Activated T-helper 2 cell treated with anti-CD3 and anti-CD28 coated beads, Interferon-gamma antibody, Interleukin-2, Interleukin-4, amounts not matched to agents 10 μg/mL and 5 μg/mL and 100 μg/mL, durations not matched to agents 14 hours and 24 hours and 36 hours (primary cell): Measurements from ENCODE around the gene INHBA. TPM values are rescaled to one million over a fixed set of nuclear protein-coding genes. Genes with fewer than 3 reads are reported as not detected.

Experiments used
- DNase-seq: peaks from one replicate; pipeline ENCODE4 v3.0.0; 2021; ENCODE audit warnings: low spot score
- H3K27ac Mint-ChIP-seq: one replicate; pipeline ENCODE4 v1.8.0; 2021; ENCODE audit warnings: mixed read lengths
- H3K27me3 Mint-ChIP-seq: one replicate; pipeline ENCODE4 v1.8.0; 2021; ENCODE audit warnings: low read depth, mixed read lengths
- H3K36me3 Mint-ChIP-seq: one replicate; pipeline ENCODE4 v1.8.0; 2021; ENCODE audit warnings: low read depth, mixed read lengths
- H3K4me1 Mint-ChIP-seq: one replicate; pipeline ENCODE4 v1.8.0; 2021; ENCODE audit warnings: low read depth, mixed read lengths
- H3K4me3 Mint-ChIP-seq: one replicate; pipeline ENCODE4 v1.8.0; 2021; ENCODE audit warnings: low read depth, mild to moderate bottlenecking, moderate library complexity, mixed read lengths
- H3K9me3 Mint-ChIP-seq: one replicate; pipeline ENCODE4 v1.8.0; 2021; ENCODE audit warnings: mixed read lengths
- intact Hi-C: fragments of 100-400 bp; cut with micrococcal nuclease; formaldehyde crosslinking; loops from one replicate; pipeline ENCODE4 v1.15.1; 2023
- total RNA-seq: library from RNA; stranded (reverse); gene quantifications from 2 replicates; pipeline ENCODE4 v1.2.3, GENCODE V29; 2022

INHBA gene
- total RNA-seq, 1 donor from 2014 or later: 1.0 TPM

GRCh38 chr7:41731493-41732435 is 28.9 kb upstream of the INHBA start:
- H3K27ac Mint-ChIP-seq: no peak overlapping the region
- no peak overlapping the region for H3K4me3 Mint-ChIP-seq
- DNase-seq: no peak
- H3K9me3 Mint-ChIP-seq: peaks cover 5% of the 10 kb centered on the region
- no peaks in the 10 kb centered on the region for H3K36me3 Mint-ChIP-seq
- intact Hi-C loops: loop anchor here (5.0 kb wide), 1 partner anchor 141 kb away; no protein-coding TSS in a partner anchor
- H3K27me3 Mint-ChIP-seq: peaks cover 22% of the 10 kb centered on the region
- peaks cover 13% of the 10 kb centered on the region for H3K4me1 Mint-ChIP-seq

- Mint-ChIP-seq H3K27me3 (peaks cover 14% of the 10 kb centered on the region), H3K4me1 (peaks cover 13% of the 10 kb centered on the region), H3K27ac (no peak overlapping the region), H3K9me3 (peaks cover 5% of the 10 kb centered on the region), H3K4me3 (no peak overlapping the region), H3K36me3 (no peaks in the 10 kb centered on the region)
- intact Hi-C loops: loop anchor here (5.0 kb wide), 1 partner anchor 142 kb away; no protein-coding TSS in a partner anchor
- no peak for DNase-seq
Measured at GRCh38 chr7:41730668-41731067, 27.8 kb upstream of the INHBA start.

GRCh38 chr7:41730161-41730560 is 27.3 kb upstream of the INHBA start:
- intact Hi-C loops: loop anchor here (5.0 kb wide), 1 partner anchor 142 kb away; no protein-coding TSS in a partner anchor

DNA sequence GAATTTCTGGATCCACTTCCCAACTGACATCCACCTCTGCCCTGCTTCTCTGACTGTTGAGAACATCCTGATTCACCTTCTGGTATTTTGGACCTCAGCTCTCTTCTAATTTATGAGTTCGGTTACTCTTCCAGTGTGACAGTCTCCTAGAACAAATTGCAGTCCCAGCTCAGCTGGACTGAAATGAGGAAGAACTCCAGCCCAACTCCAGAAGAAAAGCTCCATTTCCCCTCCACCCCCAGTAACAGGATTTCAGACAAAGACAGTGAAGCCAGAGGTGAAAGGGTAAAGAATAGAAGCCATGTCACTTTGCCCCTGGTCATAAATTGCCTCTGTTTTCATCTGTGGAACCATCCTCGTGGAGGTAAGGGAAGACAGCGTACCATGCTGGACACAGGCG is 26.2 kb upstream of the INHBA start:
- intact Hi-C loops: no loop called here
- no peak overlapping the region for H3K27ac Mint-ChIP-seq
- H3K27me3 Mint-ChIP-seq: peaks cover 10% of the 10 kb centered on the region
- H3K4me3 Mint-ChIP-seq: no peak overlapping the region
- H3K9me3 Mint-ChIP-seq: peaks cover 5% of the 10 kb centered on the region
- no peak for DNase-seq
- H3K4me1 Mint-ChIP-seq: peaks cover 13% of the 10 kb centered on the region
- H3K36me3 Mint-ChIP-seq: no peaks in the 10 kb centered on the region

More at GRCh38 chr7:41730161-41730560, 27.3 kb upstream of the INHBA start:
- DNase-seq: no peak
- Mint-ChIP-seq H3K27me3 (peaks cover 10% of the 10 kb centered on the region), H3K27ac (no peak overlapping the region), H3K9me3 (peaks cover 5% of the 10 kb centered on the region), H3K36me3 (no peaks in the 10 kb centered on the region), H3K4me1 (peaks cover 13% of the 10 kb centered on the region), H3K4me3 (no peak overlapping the region)

GRCh38 chr7:41725013-41725412 is 22.1 kb upstream of the INHBA start:
- no peaks in the 10 kb centered on the region for H3K9me3 Mint-ChIP-seq
- H3K4me3 Mint-ChIP-seq: no peak overlapping the region
- DNase-seq: no peak
- H3K36me3 Mint-ChIP-seq: no peaks in the 10 kb centered on the region
- H3K27me3 Mint-ChIP-seq: peaks cover 7% of the 10 kb centered on the region
- intact Hi-C loops: no loop called here
- H3K4me1 Mint-ChIP-seq: no peaks in the 10 kb centered on the region
- no peak overlapping the region for H3K27ac Mint-ChIP-seq

DNA sequence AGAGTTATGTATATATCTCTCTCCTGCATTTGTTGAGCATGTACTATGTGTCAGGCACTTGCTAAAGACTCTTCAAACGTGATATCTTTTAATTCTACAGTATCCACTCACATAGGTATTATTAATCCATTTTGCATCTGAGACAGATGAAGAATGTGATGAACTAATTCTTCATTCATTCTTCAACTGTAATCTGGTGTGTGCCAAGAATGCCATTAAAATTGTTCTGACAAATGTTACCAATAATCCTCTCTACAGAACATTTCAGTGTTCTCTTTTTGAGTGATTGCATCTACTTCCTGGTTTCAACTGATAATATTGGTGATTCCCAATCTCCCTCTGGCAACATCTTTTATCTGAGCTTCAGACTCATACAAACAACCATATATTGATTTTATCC is 18.0 kb upstream of the INHBA start:
- no peak for DNase-seq
- intact Hi-C loops: no loop called here
- H3K27ac Mint-ChIP-seq: no peak overlapping the region
- no peaks in the 10 kb centered on the region for H3K9me3 Mint-ChIP-seq
- peaks cover 7% of the 10 kb centered on the region for H3K27me3 Mint-ChIP-seq
- H3K4me1 Mint-ChIP-seq: no peaks in the 10 kb centered on the region
- no peak overlapping the region for H3K4me3 Mint-ChIP-seq
- H3K36me3 Mint-ChIP-seq: no peaks in the 10 kb centered on the region

DNA sequence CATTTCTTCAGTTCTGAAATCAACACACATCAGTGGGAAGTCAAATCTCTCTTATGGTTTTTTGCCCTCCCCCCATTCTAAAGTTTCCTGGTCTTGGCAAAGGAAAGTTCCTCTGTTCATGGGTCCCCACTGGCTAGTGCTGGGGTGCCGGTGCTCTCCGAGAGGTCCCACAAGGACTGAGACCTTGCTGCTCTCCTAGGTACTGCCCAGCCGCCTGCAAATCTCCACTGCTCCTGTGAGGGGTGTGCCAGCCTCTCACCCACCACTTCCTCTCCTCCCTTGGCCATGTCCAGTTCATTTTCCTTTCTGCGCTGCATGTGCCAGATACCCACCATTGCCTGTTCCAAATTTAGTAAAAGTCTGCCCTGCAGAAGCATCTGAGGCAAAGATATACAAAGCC is 17.2 kb upstream of the INHBA start:
- DNase-seq: no peak
- H3K9me3 Mint-ChIP-seq: no peaks in the 10 kb centered on the region
- H3K4me3 Mint-ChIP-seq: no peak overlapping the region
- H3K27me3 Mint-ChIP-seq: peaks cover 7% of the 10 kb centered on the region
- H3K27ac Mint-ChIP-seq: no peak overlapping the region
- H3K4me1 Mint-ChIP-seq: no peaks in the 10 kb centered on the region
- H3K36me3 Mint-ChIP-seq: no peaks in the 10 kb centered on the region
- intact Hi-C loops: no loop called here

GRCh38 chr7:41716691-41717090 is 13.8 kb upstream of the INHBA start:
- no peaks in the 10 kb centered on the region for H3K27me3 Mint-ChIP-seq
- no peak overlapping the region for H3K4me3 Mint-ChIP-seq
- no peaks in the 10 kb centered on the region for H3K36me3 Mint-ChIP-seq
- H3K9me3 Mint-ChIP-seq: no peaks in the 10 kb centered on the region
- intact Hi-C loops: no loop called here
- no peak for DNase-seq
- H3K27ac Mint-ChIP-seq: no peak overlapping the region
- H3K4me1 Mint-ChIP-seq: no peaks in the 10 kb centered on the region

DNA sequence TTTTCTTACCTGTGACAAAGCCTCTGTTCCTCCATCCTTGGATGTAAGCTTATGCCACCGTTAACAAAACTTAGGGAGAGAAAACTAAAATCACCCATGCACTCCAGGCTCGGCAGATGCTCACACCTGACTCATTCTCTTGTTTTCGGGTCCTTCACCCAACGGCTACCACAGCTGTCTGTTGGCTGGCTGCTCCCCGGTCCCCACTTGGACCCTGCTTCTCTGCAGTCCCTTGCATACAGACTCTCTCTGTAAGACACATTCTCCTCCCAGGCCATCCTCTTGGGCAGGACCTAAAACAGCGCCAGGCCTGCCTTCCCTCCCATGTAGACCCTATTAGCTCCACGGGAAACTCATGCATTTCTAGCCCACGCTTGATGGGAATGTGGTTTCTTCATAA is 12.1 kb upstream of the INHBA start:
- no peaks in the 10 kb centered on the region for H3K36me3 Mint-ChIP-seq
- no peaks in the 10 kb centered on the region for H3K9me3 Mint-ChIP-seq
- H3K27ac Mint-ChIP-seq: no peak overlapping the region
- H3K4me3 Mint-ChIP-seq: no peak overlapping the region
- H3K27me3 Mint-ChIP-seq: no peaks in the 10 kb centered on the region
- no peak for DNase-seq
- intact Hi-C loops: no loop called here
- no peaks in the 10 kb centered on the region for H3K4me1 Mint-ChIP-seq

- intact Hi-C loops: no loop called here
- Mint-ChIP-seq H3K36me3 (no peaks in the 10 kb centered on the region), H3K27me3 (peaks cover 5% of the 10 kb centered on the region), H3K4me1 (peaks cover 2% of the 10 kb centered on the region), H3K4me3 (no peak overlapping the region), H3K27ac (no peak overlapping the region), H3K9me3 (no peaks in the 10 kb centered on the region)
- DNase-seq: no peak
Measured at GRCh38 chr7:41711283-41712064, 8.6 kb upstream of the INHBA start.

DNA sequence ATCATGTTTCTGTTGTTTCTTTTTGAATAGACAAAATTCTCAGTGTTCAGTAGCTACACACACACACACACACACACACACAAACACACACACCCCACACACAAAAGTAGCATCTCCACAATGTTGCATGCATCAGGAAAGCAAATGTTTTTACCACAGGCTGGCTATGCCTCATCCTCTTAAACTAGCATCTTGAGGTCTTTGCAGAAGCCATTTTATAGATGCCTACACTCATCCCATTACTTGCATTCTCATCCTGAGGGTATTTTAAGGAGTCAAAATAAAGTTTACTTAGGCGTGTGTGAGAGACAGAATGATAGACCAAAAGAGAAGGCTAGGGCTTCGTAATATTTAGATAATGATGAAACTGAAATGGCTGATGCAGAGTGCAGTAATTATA is 7.9 kb upstream of the INHBA start:
- H3K27ac Mint-ChIP-seq: no peak overlapping the region
- peaks cover 9% of the 10 kb centered on the region for H3K27me3 Mint-ChIP-seq
- H3K4me3 Mint-ChIP-seq: no peak overlapping the region
- H3K4me1 Mint-ChIP-seq: peaks cover 6% of the 10 kb centered on the region
- H3K9me3 Mint-ChIP-seq: no peaks in the 10 kb centered on the region
- H3K36me3 Mint-ChIP-seq: no peaks in the 10 kb centered on the region
- no peak for DNase-seq
- intact Hi-C loops: no loop called here

DNA sequence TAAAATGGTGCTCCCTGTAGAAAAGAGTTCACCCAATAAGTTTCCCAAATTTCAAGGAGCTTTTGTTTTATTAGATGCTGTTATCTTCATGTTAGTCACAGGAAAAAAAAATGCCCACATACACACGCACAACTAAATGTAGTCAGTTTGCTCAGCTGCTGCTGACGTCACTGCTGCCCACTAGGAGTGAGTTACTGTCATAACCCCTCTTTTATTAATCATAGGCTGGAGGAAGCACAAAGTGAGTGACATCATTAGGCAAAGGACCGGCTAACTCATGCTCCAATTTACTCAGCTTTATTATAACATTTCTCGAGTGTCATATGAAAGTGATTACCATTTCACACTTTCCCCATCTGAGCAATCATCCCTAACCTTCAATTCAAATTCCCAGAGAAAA is 6.7 kb upstream of the INHBA start:
- Mint-ChIP-seq H3K4me3 (no peak overlapping the region), H3K9me3 (no peaks in the 10 kb centered on the region), H3K36me3 (no peaks in the 10 kb centered on the region), H3K4me1 (peaks cover 14% of the 10 kb centered on the region), H3K27ac (no peak overlapping the region), H3K27me3 (peaks cover 12% of the 10 kb centered on the region)
- no peak for DNase-seq
- intact Hi-C loops: loop anchor here (10.0 kb wide), 2 partner anchors 105 to 705 kb away; no protein-coding TSS in a partner anchor
